Endodermal cell (in vitro differentiated cells): ENCODE measurements around the gene HYDIN. TPM values are rescaled to one million over a fixed set of nuclear protein-coding genes. Genes with fewer than 3 reads are reported as not detected.
"Not testable (repeated sequence)": the region's sequence is repeated elsewhere in the genome, so short reads cannot be mapped to it uniquely, and the experiment has no call there.

ENCODE experiments used
- DNase-seq: peaks from one replicate; pipeline ENCODE4 v3.0.0-alpha.2; 2017
- H3K27ac ChIP-seq: 2 replicates; pipeline ENCODE4 v1.5.1; 2013; ENCODE audit warnings: mild to moderate bottlenecking, low read depth, low read length, moderate library complexity
- H3K27me3 ChIP-seq: 2 replicates; pipeline ENCODE4 v1.6.1; 2013; ENCODE audit warnings: mild to moderate bottlenecking, low read length, moderate library complexity; ENCODE audit not compliant: insufficient read depth, control insufficient read depth, poor library complexity, severe bottlenecking
- H3K36me3 ChIP-seq: 2 replicates; pipeline ENCODE4 v1.7.0; 2013; ENCODE audit warnings: mild to moderate bottlenecking, low read length, moderate library complexity; ENCODE audit not compliant: control insufficient read depth, insufficient read depth
- H3K4me1 ChIP-seq: one replicate; pipeline ENCODE4 v1.7.0; 2013; ENCODE audit warnings: low read length; ENCODE audit not compliant: control insufficient read depth, insufficient read depth
- H3K4me3 ChIP-seq: 2 replicates; pipeline ENCODE4 v1.5.1; 2013; ENCODE audit warnings: mild to moderate bottlenecking, low read length, moderate library complexity
- H3K9ac ChIP-seq: 2 replicates; pipeline ENCODE4 v1.6.1; 2013; ENCODE audit warnings: mild to moderate bottlenecking, low read length, moderate library complexity; ENCODE audit not compliant: poor library complexity, severe bottlenecking; ENCODE audit errors: extremely low read depth
- H3K9me3 ChIP-seq: 2 replicates; pipeline ENCODE4 v1.6.1; 2013; ENCODE audit warnings: mild to moderate bottlenecking, low read length, moderate library complexity; ENCODE audit not compliant: control insufficient read depth
- H3K27ac Mint-ChIP-seq: 2 replicates; pipeline ENCODE4 v1.8.0; 2020; ENCODE audit warnings: mixed read lengths
- H3K27me3 Mint-ChIP-seq: 2 replicates; pipeline ENCODE4 v1.8.0; 2021; ENCODE audit warnings: mild to moderate bottlenecking, mixed read lengths; ENCODE audit not compliant: insufficient read depth
- H3K36me3 Mint-ChIP-seq: 2 replicates; pipeline ENCODE4 v1.8.0; 2020; ENCODE audit warnings: low read depth, mixed read lengths
- H3K4me1 Mint-ChIP-seq: 2 replicates; pipeline ENCODE4 v1.8.0; 2020; ENCODE audit warnings: mixed read lengths
- H3K4me3 Mint-ChIP-seq: 2 replicates; pipeline ENCODE4 v1.8.0; 2020; ENCODE audit warnings: mild to moderate bottlenecking, moderate library complexity, mixed read lengths
- H3K9me3 Mint-ChIP-seq: 2 replicates; pipeline ENCODE4 v1.8.0; 2020; ENCODE audit warnings: mild to moderate bottlenecking, mixed read lengths
- WGBS, 2 experiments: methylation state at CpG; one replicate each; pipeline versions ENCODE4 v1.1.5 to v1.1.7; 2013; ENCODE audit warnings: missing lambda C conversion rate in 2 of 2, mixed read lengths in 1 of 2; ENCODE audit not compliant: insufficient coverage in 1 of 2, insufficient read length in 1 of 2; 5-methylcytosine and 5-hydroxymethylcytosine counted together
- total RNA-seq, 2 donors: library from RNA; stranded (reverse); fragmentation: NEBNext Ultra II Directional in 1 of 2; extraction: Animal tissue kit (Norgen Biotek cat#: 25700) in 1 of 2; gene quantifications; 2 replicates in 1 of 2; 3 replicates in 1 of 2; pipeline ENCODE4 v1.2.1, GENCODE V29; 2021
- TF ChIP-seq, protein P1 (sequence below): fragments of 200-600 bp; sonication (generic); conservative IDR thresholded peaks from 2 replicates; pipeline ENCODE4 v1.5.0; 2021; ENCODE audit warnings: antibody characterized with exemption, mild to moderate bottlenecking

Gene HYDIN
- total RNA-seq, 2 donors from 2014 or later, result 6.4 to 7.7 TPM

DNA sequence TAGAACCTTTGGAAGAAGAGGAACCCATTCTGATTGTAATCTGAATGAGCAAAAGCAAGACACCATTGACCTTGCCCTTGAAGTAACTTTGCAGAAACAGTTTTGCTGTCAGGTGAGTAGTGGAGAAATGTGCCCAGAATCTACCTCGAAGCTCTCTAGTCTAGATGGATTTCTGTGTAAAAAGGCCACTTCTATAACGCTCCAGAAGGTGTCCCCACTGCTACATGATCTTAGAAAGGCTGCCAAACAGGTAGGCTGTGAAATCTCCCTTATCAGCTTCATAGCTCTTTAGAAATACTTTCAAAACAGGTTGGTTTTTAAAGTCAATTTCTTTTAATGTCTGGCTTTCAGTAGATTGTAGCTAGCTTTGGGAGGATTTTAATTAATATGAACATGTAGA, 230.8 kb downstream of the HYDIN start:
- H3K9me3 Mint-ChIP-seq, H3K27ac ChIP-seq, H3K9ac ChIP-seq, H3K4me3 Mint-ChIP-seq, H3K9me3 ChIP-seq, H3K27me3 ChIP-seq, H3K36me3 Mint-ChIP-seq, H3K4me1 ChIP-seq, H3K27ac Mint-ChIP-seq, H3K4me3 ChIP-seq, H3K36me3 ChIP-seq, H3K4me1 Mint-ChIP-seq: not testable (repeated sequence)
- peak; percentile 45 for DNase-seq
- peaks cover 13% of the 10 kb centered on the region for H3K27me3 Mint-ChIP-seq
- 33 to 50% methylated on average over 1 of the region's 2 CpGs for WGBS, 2 experiments
- TF ChIP-seq, protein P1, sequence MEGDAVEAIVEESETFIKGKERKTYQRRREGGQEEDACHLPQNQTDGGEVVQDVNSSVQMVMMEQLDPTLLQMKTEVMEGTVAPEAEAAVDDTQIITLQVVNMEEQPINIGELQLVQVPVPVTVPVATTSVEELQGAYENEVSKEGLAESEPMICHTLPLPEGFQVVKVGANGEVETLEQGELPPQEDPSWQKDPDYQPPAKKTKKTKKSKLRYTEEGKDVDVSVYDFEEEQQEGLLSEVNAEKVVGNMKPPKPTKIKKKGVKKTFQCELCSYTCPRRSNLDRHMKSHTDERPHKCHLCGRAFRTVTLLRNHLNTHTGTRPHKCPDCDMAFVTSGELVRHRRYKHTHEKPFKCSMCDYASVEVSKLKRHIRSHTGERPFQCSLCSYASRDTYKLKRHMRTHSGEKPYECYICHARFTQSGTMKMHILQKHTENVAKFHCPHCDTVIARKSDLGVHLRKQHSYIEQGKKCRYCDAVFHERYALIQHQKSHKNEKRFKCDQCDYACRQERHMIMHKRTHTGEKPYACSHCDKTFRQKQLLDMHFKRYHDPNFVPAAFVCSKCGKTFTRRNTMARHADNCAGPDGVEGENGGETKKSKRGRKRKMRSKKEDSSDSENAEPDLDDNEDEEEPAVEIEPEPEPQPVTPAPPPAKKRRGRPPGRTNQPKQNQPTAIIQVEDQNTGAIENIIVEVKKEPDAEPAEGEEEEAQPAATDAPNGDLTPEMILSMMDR, result peak; percentile 66

- DNase-seq, H3K4me1 ChIP-seq, H3K27ac Mint-ChIP-seq, H3K4me3 Mint-ChIP-seq, H3K27ac ChIP-seq, H3K9ac ChIP-seq, H3K4me3 ChIP-seq, H3K27me3 ChIP-seq, H3K9me3 ChIP-seq, H3K36me3 Mint-ChIP-seq, H3K9me3 Mint-ChIP-seq, H3K36me3 ChIP-seq, H3K4me1 Mint-ChIP-seq: not testable (repeated sequence)
- no CpG with 5 or more reads among the region's 2 CpGs for WGBS, 2 experiments
- H3K27me3 Mint-ChIP-seq, result peaks cover 20% of the 10 kb centered on the region
These were observed 234.7 kb downstream of the HYDIN start for GRCh38 chr16:70995799-70996198.

- WGBS, 2 experiments, result 95% methylated on average over 4 of the region's 4 CpGs; no CpG with 5 or more reads in 1 of the 2 experiments
- H3K4me3 Mint-ChIP-seq, H3K4me3 ChIP-seq, H3K36me3 Mint-ChIP-seq, H3K36me3 ChIP-seq, H3K9ac ChIP-seq, H3K4me1 ChIP-seq, H3K9me3 Mint-ChIP-seq, H3K27ac ChIP-seq, H3K4me1 Mint-ChIP-seq, H3K9me3 ChIP-seq, H3K27ac Mint-ChIP-seq, H3K27me3 ChIP-seq: not testable (repeated sequence)
- DNase-seq, result peak; percentile 25
- peaks cover 18% of the 10 kb centered on the region for H3K27me3 Mint-ChIP-seq
These were observed 238.0 kb downstream of the HYDIN start for GRCh38 chr16:70992511-70992910.

DNA sequence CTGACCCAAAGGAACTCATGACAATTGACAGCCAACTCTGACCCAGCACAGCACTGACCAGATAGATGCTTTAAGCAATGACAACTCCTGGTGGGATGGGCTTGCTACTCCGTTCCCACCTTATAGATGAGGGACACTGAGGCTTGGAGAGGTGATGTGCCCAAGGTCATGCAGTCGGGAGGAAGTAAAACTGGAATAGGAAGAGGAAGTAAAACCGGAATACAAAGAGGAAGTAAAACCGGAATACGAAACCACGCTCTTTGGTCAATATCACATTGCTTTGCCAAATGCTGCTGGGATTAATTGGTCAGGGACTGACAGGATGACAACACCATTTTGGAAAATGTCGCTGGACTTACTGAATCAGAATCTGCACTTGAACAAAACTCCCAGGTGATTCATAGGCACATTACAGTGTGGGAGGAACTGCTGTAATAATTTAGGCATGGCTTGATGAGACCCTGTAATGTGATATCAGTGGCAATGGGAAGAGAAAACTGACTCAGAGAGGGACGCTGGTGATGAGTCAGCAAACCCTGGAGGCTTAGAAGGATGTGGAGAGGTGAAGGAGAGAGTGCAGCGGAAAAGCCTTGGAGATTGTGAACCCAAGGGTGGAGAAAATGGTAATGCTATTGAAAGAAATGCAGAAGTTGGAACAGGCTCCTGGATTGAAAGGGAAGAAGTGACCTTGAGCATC, 243.4 kb downstream of the HYDIN start:
- not testable (repeated sequence) for H3K9me3 ChIP-seq, H3K27ac ChIP-seq, H3K36me3 ChIP-seq, H3K27me3 ChIP-seq, H3K27me3 Mint-ChIP-seq, H3K4me1 ChIP-seq, H3K4me3 Mint-ChIP-seq, DNase-seq, H3K9ac ChIP-seq, H3K9me3 Mint-ChIP-seq, H3K4me3 ChIP-seq, H3K27ac Mint-ChIP-seq, H3K36me3 Mint-ChIP-seq, H3K4me1 Mint-ChIP-seq
- 95% methylated on average over 5 of the region's 9 CpGs; no CpG with 5 or more reads in 1 of the 2 experiments for WGBS, 2 experiments

DNA sequence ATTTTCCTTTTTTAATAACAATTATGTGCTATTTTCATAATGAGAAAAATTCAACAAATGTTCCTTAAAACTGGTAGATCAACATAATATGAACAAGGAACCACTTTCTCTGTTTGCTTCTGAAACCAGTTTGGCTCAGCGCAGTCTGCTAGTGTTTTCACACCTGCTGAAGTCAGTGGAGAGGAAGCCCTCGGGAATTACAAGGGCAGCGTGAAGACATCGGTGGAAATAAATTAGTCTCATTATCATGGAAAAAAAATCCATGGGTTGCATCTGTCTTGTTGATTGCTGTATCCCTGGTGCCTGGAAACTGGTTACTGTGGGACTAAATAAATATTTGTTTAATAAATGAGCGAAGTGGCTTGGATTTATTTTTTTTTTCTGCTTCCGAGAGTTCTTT, 245.8 kb downstream of the HYDIN start:
- H3K9me3 ChIP-seq, H3K27ac Mint-ChIP-seq, H3K4me1 Mint-ChIP-seq, H3K9ac ChIP-seq, DNase-seq, H3K4me3 ChIP-seq, H3K27me3 ChIP-seq, H3K9me3 Mint-ChIP-seq, H3K4me3 Mint-ChIP-seq, H3K27ac ChIP-seq, H3K36me3 Mint-ChIP-seq, H3K36me3 ChIP-seq, H3K4me1 ChIP-seq: not testable (repeated sequence)
- peaks cover 19% of the 10 kb centered on the region for H3K27me3 Mint-ChIP-seq
- WGBS, 2 experiments, result 60 to 67% methylated on average over 2 to 3 of the region's 6 CpGs
